SHP77 treated with DMSO at 0.1 percent for 48 hours (cell line): Measurements from ENCODE around the gene EFCAB13.
"Not testable (repeated sequence)": the region's sequence is repeated elsewhere in the genome, so short reads cannot be mapped to it uniquely, and the experiment has no call there.

Source experiments
- DNase-seq: peaks from one replicate; lab custom pipeline; 2025; lab: John Stamatoyannopoulos, UW

The EFCAB13 gene

DNA sequence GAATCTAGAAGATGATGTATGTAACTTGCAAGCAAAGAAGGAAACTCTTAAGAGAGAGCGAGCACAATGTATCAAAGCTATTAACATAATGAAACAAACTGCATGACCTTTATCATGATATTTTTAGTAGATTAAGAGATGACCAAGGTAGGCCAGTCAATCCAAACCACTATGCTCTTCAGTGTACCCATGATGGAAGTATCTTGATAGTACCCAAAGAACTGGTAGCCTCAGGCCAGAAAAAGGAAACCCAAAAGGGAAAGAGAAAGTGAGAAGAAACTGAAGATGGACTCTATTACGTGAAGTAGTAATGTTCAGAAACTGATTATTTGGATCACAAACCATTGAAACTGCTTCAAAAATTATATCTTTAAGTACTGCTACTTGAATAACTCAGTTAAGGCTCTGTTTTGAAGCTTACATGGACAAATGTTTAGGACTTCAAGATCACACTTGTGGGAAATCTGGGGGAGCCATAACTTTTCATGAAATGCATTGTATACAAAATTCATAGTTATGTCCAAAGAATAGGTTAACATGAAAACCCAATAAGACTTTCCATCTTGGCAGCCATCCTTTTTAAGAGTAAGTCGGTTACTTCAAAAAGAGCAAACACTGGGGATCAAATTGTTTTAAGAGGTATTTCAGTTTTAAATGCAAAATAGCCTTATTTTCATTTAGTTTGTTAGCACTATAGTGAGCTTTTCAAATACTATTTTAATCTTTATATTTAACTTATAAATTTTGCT, 102.3 kb downstream of the EFCAB13 start:
- DNase-seq = not testable (repeated sequence)

DNA sequence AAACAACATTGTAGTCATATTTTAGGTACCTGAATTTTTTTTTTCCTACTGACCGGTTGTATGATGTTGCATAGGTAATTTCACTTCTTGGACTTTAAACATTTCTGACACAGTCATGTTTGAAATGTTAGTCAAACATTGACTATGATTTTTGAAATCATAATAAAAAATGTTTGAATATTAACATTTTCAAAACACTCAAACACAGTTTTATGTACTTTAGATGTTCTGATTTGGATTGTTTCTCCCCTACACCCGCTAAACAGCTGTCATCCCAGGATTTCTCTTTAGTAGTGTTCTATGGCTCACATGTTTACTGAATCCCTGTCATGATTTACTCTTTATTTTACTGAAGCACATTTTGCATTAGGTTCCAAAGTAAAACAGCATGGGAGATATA, 104.2 kb downstream of the EFCAB13 start:
- no peak for DNase-seq

DNA sequence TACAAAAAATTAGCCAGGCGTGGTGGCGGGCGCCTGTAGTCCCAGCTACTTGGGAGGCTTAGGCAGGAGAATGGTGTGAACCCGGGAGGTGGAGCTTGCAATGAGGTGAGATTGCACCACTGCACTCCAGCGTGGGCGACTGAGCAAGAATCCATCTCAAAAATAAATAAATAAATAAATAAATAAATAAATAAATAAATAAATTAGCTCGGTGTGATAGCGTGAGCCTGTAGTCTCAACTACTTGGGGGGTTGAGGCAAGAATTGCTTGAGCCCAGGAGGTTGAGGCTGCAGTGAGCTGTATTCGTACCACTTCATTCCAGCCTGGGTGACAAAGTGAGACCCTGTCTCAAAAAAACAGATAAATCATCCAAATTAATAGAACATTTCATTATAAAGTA, 108.5 kb downstream of the EFCAB13 start:
- DNase-seq = not testable (repeated sequence)

DNA sequence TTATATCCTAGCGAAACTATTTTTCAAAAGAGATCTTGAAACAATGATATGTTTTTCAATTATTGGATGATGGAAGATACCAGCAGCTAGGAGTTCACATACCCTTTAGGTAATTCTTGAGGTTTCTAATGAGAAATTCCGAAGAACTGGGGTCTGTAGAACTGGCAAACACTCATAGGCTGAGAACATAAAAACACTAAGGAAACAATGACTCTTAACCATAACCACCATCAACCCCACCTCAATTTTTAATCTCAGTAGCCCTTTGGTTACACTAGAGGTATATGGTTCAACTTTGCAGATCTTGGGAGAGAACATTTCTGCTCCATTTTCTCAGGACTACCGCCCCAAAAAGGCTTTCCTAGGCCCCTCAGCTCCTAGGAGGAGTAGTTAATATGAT, 141.4 kb downstream of the EFCAB13 start:
- no peak for DNase-seq

DNA sequence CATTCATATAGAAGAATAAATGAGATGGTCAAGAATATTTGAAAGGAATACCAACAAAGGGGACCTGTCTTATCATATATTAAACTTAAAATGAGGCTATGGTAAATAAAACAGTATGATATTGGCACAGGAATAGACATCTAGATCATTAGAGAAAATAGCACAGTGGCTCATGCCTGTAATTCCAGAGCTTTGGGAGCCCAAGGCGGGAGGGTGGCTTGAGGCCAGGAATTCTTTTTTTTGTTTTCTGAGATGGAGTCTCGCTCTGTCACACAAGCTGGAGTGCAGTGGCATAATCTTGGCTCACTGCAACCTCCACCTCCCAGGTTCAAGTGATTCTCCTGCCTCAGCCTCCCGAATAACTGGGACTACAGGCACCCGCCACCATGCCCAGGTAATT, 143.2 kb downstream of the EFCAB13 start:
- DNase-seq = not testable (repeated sequence)

DNA sequence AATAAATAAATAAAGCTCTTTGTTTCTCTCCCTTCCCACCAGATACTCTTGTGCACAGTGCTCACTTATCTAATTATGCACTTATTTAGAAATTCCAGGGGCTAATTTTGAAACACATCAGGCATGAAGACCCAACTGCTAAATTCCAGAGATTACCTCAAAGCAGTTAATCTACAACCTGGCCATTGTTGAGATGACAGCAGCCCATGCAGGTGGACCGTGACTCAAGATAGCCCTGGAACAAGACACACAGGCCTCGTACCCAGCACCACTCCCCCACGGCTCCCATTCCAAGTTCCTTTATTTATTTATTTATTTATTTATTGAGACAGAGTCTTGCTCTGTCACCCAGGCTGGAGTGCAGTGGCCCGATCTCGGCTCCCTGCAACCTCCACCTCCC, 147.1 kb downstream of the EFCAB13 start:
- DNase-seq = no peak

DNA sequence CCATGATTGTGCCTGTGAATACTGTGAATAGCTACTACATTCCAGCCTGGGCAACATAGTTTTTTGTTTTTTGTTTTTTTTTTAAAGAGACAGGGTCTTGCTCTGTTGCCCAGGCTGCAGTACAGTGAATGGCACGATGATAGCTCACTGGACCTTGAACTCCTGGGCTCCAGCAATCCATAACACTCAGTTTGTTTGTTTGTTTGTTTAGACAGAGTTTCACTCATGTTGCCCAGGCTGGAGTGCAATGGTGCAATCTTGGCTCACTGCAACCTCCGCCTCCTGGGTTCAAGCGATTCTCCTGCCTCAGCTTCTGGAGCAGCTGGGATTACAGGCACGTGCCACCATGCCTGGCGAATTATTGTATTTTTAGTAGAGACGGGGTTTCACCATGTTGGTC, 148.3 kb downstream of the EFCAB13 start:
- DNase-seq = not testable (repeated sequence)
